Tibial nerve (tissue), 3 donors: ENCODE measurements around the gene SUSD2.

ENCODE experiments used
- POLR2A ChIP-seq, 2 donors: fragments of 450-650 bp; IDR thresholded peaks; one replicate each; pipeline ENCODE4 v1.6.1; 2017; ENCODE audit warnings: antibody characterized with exemption in 2 of 2, mild to moderate bottlenecking in 2 of 2, moderate library complexity in 2 of 2
- TF ChIP-seq, protein P1 (sequence below), 5 experiments: fragments of 200-600 bp in 3 of 5; fragments of 450-650 bp in 2 of 5; sonication (generic) in 3 of 5; IDR thresholded peaks; one replicate each; pipeline ENCODE4 v1.5.1; 2016 to 2019; ENCODE audit warnings: antibody characterized with exemption in 5 of 5, mild to moderate bottlenecking in 3 of 5, moderate library complexity in 2 of 5

DNA sequence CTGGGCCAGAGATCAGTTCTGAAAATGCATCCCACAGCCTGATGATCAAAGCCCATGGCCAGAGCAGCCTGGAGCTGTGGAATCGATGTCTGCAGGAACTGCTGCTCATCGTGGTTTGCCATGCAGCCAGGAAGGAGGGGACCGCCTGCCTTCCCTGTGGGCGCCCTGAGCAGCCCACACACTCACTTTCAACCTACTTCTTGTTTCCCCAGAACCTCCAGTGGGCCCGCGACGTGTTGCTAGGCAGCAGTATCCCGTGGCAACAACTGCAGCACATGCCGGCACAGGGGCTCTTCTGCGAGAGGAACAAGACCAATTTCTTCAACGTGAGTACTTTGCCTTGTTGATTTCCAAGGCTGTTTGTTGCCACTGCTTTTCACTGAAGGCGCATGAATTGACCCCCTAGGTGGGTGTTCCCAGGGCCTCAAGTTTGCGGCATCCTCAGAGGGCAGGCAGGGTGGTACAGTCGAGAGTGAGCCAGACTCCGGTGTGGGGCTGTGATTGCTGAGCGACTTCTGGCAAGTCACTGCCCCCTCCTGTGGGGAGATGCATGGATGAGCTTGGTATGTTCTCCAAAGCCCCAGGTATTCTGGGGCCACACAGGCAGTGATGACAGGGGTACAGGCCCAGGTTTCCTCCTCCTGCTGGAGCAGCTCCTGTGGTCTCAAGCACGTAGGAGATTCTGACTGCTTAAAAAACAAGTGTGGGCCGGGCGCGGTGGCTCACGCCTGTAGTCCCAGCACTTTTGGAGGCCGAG is 47.0 kb upstream of the SUSD2 start:
- TF ChIP-seq, protein P1, sequence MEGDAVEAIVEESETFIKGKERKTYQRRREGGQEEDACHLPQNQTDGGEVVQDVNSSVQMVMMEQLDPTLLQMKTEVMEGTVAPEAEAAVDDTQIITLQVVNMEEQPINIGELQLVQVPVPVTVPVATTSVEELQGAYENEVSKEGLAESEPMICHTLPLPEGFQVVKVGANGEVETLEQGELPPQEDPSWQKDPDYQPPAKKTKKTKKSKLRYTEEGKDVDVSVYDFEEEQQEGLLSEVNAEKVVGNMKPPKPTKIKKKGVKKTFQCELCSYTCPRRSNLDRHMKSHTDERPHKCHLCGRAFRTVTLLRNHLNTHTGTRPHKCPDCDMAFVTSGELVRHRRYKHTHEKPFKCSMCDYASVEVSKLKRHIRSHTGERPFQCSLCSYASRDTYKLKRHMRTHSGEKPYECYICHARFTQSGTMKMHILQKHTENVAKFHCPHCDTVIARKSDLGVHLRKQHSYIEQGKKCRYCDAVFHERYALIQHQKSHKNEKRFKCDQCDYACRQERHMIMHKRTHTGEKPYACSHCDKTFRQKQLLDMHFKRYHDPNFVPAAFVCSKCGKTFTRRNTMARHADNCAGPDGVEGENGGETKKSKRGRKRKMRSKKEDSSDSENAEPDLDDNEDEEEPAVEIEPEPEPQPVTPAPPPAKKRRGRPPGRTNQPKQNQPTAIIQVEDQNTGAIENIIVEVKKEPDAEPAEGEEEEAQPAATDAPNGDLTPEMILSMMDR (IDR thresholded peaks at IDR 0.05) = no peak
- TF ChIP-seq POLR2A (IDR thresholded peaks at IDR 0.05) = no peak
